Mesenchymal stem cell (in vitro differentiated cells and primary cell): ENCODE results near the gene ZSWIM4.

ENCODE experiments used
- DNase-seq: peaks from one replicate; pipeline ENCODE4 v3.0.0-alpha.2; 2013
- H2AFZ ChIP-seq: one replicate; pipeline ENCODE4 v1.6.1; 2013; ENCODE audit warnings: low read depth, mild to moderate bottlenecking, control low read depth, inconsistent platforms, low read length, moderate library complexity
- H2AK5ac ChIP-seq: 2 replicates; pipeline ENCODE4 v1.6.1; 2013; ENCODE audit warnings: low read length, moderate library complexity, mild to moderate bottlenecking, inconsistent platforms; ENCODE audit not compliant: severe bottlenecking
- H2BK120ac ChIP-seq: one replicate; pipeline ENCODE4 v1.6.1; 2013; ENCODE audit warnings: low read depth, mild to moderate bottlenecking, inconsistent platforms, low read length, moderate library complexity
- H2BK12ac ChIP-seq, 2 experiments: one replicate each; pipeline ENCODE4 v1.6.1; 2013; ENCODE audit warnings: inconsistent platforms in 2 of 2, low read length in 2 of 2, mild to moderate bottlenecking in 2 of 2, moderate library complexity in 2 of 2, control low read depth in 1 of 2
- H2BK15ac ChIP-seq: one replicate; pipeline ENCODE4 v1.6.1; 2013; ENCODE audit warnings: mild to moderate bottlenecking, low read depth, inconsistent platforms; ENCODE audit not compliant: poor library complexity, severe bottlenecking
- H2BK5ac ChIP-seq: 2 replicates; pipeline ENCODE4 v1.6.1; 2013; ENCODE audit warnings: low read depth, mild to moderate bottlenecking, low read length, control low read depth, inconsistent platforms; ENCODE audit not compliant: poor library complexity, severe bottlenecking
- H3K14ac ChIP-seq, 2 experiments: one replicate each; pipeline ENCODE4 v1.6.1; 2013; ENCODE audit warnings: inconsistent platforms in 2 of 2, low read length in 2 of 2, control low read depth in 1 of 2, mild to moderate bottlenecking in 1 of 2, moderate library complexity in 1 of 2
- H3K18ac ChIP-seq, 2 experiments: one replicate each; pipeline ENCODE4 v1.6.1; 2013; ENCODE audit warnings: inconsistent platforms in 2 of 2, low read length in 2 of 2, control low read depth in 1 of 2, low read depth in 1 of 2, mild to moderate bottlenecking in 1 of 2
- H3K23ac ChIP-seq, 2 experiments: one replicate each; pipeline ENCODE4 v1.6.1; 2013; ENCODE audit warnings: inconsistent platforms in 2 of 2, low read length in 2 of 2, mild to moderate bottlenecking in 2 of 2, moderate library complexity in 2 of 2, control low read depth in 1 of 2
- H3K27ac ChIP-seq: 2 replicates; pipeline ENCODE4 v1.5.1; 2013; ENCODE audit warnings: mild to moderate bottlenecking, moderate library complexity, low read length, control low read depth, inconsistent platforms; ENCODE audit not compliant: poor library complexity, severe bottlenecking
- H3K27me3 ChIP-seq, 2 experiments: 2 replicates each; pipeline versions ENCODE4 v1.6.1 to v1.7.0; 2013; ENCODE audit warnings: low read length in 2 of 2, mild to moderate bottlenecking in 2 of 2, moderate library complexity in 2 of 2, control low read depth in 1 of 2, inconsistent platforms in 1 of 2; ENCODE audit not compliant: control insufficient read depth in 1 of 2, insufficient read depth in 1 of 2
- H3K36me3 ChIP-seq, 2 experiments: 2 replicates each; pipeline versions ENCODE4 v1.6.1 to v1.7.0; 2013; ENCODE audit warnings: low read length in 2 of 2, control low read depth in 1 of 2, inconsistent platforms in 1 of 2, low read depth in 1 of 2, mild to moderate bottlenecking in 1 of 2; ENCODE audit not compliant: insufficient read depth in 2 of 2, control insufficient read depth in 1 of 2
- H3K4ac ChIP-seq, 2 experiments: one replicate each; pipeline ENCODE4 v1.6.1; 2013; ENCODE audit warnings: inconsistent platforms in 2 of 2, low read length in 2 of 2, mild to moderate bottlenecking in 2 of 2, moderate library complexity in 2 of 2, control low read depth in 1 of 2, low read depth in 1 of 2
- H3K4me1 ChIP-seq: 2 replicates; pipeline ENCODE4 v1.6.1; 2013; ENCODE audit warnings: low read depth, low read length, control low read depth; ENCODE audit not compliant: control insufficient read depth, insufficient read depth
- H3K4me2 ChIP-seq: 2 replicates; pipeline ENCODE4 v1.6.1; 2013; ENCODE audit warnings: low read length, mild to moderate bottlenecking, inconsistent platforms; ENCODE audit not compliant: poor library complexity, severe bottlenecking
- H3K4me3 ChIP-seq, 2 experiments: 2 replicates each; pipeline versions ENCODE4 v1.5.1 to v1.7.0; 2013; ENCODE audit warnings: low read length in 2 of 2, mild to moderate bottlenecking in 2 of 2, control low read depth in 1 of 2, low read depth in 1 of 2; ENCODE audit not compliant: insufficient read depth in 1 of 2
- H3K79me1 ChIP-seq: replicated peaks from 2 replicates; pipeline ENCODE4 v1.6.1; 2013; ENCODE audit warnings: mild to moderate bottlenecking, control low read depth, low read length, inconsistent platforms; ENCODE audit not compliant: poor library complexity, severe bottlenecking
- H3K9ac ChIP-seq: 2 replicates; pipeline ENCODE4 v1.7.0; 2013; ENCODE audit warnings: mild to moderate bottlenecking, low read length, moderate library complexity
- H3K9me3 ChIP-seq: 2 replicates; pipeline ENCODE4 v1.7.0; 2013; ENCODE audit warnings: mild to moderate bottlenecking, low read length; ENCODE audit not compliant: control insufficient read depth
- H4K8ac ChIP-seq: one replicate; pipeline ENCODE4 v1.6.1; 2013; ENCODE audit warnings: inconsistent platforms, mild to moderate bottlenecking, low read length, moderate library complexity
- H4K91ac ChIP-seq: one replicate; pipeline ENCODE4 v1.6.1; 2013; ENCODE audit warnings: mild to moderate bottlenecking, low read length, inconsistent platforms
- WGBS: methylation state at CpG from one replicate; pipeline ENCODE4 v1.1.7; 2013; ENCODE audit warnings: mixed read lengths; 5-methylcytosine and 5-hydroxymethylcytosine counted together

The ZSWIM4 gene

DNA sequence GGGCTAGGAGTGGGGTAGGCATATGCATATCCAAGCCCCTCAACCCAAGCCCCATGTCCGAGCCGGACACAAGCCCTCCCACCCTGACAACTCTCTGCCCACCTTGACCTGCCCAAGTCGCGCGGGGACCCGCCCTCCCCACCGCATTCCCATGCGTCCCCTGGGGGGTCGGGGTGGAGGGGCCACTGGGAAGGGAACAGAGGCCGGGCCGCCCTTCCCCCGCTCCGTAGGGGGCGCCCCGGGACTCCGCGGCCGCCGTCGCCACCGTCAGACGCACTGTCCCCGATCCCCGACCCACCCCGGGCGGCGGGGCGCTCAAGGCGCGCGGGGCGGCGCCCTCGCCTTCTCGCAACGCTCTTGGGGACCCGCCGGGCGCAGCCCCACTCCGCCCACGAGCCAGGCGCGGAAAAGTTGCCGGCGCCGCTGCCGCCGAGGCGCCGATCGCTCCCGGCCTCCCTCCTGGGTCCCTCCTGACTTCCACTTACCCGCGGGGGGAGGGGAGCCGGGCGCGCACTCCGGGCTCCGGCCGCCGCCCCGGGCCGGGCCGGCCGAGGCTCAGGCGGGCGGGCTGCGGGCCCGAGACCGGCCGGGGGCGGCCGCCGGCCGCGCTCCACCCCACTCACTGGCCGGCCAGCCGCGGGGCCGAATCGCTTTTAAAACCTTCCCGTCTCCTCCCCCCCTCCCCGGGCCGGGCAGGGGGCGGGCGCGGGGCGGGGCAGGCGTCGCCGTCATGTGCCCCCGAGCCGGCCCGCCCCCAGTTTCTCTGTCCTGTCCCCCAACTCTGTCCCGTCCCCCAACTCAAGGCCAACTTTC is 47.3 kb downstream of the ZSWIM4 start:
- H3K27me3 ChIP-seq, result no peaks in the 10 kb centered on the region

DNA sequence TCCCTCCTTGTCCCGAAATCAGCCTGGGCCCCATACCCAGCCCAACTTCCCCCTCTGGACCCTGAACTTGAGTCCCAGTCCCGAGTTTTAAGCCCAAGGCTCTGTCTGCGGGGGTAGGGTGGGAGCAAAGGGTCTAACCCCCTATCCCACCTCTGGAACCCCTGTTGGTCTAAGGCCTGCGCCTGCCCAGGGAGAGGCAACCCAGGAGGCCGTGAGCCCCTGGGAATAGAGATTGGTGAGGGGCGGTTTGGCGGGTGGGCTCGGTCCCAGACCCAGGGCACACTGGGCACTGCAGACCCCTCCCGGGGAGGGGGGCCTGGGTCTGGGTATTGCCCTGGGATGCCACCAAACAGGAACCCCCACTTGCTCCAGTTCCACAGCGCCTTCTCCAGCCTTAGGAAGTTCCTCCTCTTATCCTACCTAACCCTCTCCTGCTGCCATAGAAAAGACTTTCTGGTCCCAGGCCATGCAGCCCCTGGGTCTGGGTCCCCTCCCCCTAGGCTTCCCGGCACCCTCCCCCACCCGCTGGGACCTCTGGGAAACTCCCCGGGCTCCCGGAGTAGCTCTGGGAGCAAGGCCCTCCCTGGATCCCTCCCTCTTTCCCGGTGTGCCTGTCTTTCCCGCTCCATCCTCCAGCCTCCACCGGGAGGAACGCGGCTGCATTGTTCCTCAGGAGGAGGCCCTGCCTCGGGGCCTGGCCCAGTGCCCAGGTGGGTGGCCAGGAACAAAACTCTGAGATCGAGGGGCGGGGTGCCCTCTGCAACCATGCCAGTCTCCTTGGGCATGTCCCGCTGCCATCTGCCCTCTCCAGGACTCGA is 48.1 kb downstream of the ZSWIM4 start:
- peak; percentile 86 for DNase-seq
- Histone ChIP-seq H2AFZ (no peak overlapping the region), H3K4me1 (peaks cover 50% of the 10 kb centered on the region), H3K18ac (peak overlapping the region; percentile 95 to 99), H3K23ac (no peak overlapping the region), H3K27me3 (no peaks in the 10 kb centered on the region), H3K79me1 (peaks cover 4% of the 10 kb centered on the region), H3K4me2 (peak overlapping the region; percentile 83), H3K4ac (peak overlapping the region; percentile 94 to 97), H3K4me3 (peak overlapping the region; percentile 47 to 79), H3K14ac (peak overlapping the region in 1 of 2 experiments; percentile 87), H3K27ac (peak overlapping the region; percentile 75), H4K91ac (peak overlapping the region; percentile 99), H3K9ac (peak overlapping the region; percentile 97), H2AK5ac (peak overlapping the region; percentile 97), H2BK120ac (peak overlapping the region; percentile 100), H2BK5ac (peak overlapping the region; percentile 69), H3K36me3 (peaks cover 7 to 23% of the 10 kb centered on the region in 2 experiments), H3K9me3 (no peaks in the 10 kb centered on the region), H4K8ac (peak overlapping the region; percentile 89), H2BK15ac (peak overlapping the region; percentile 82), H2BK12ac (peak overlapping the region; percentile 99)
- WGBS, result 39% methylated on average over 22 of the region's 24 CpGs

More for the DNA sequence above, 47.3 kb downstream of the ZSWIM4 start:
- Histone ChIP-seq H3K18ac (peak overlapping the region; percentile 95 to 99), H3K23ac (no peak overlapping the region), H3K4me2 (peak overlapping the region; percentile 93), H2BK12ac (peak overlapping the region; percentile 99), H2BK15ac (peak overlapping the region; percentile 82), H3K9me3 (no peaks in the 10 kb centered on the region), H3K4ac (peak overlapping the region; percentile 94 to 97), H3K4me3 (peak overlapping the region; percentile 82 to 90), H3K79me1 (peaks cover 4% of the 10 kb centered on the region), H2AFZ (no peak overlapping the region), H3K36me3 (peaks cover 10 to 27% of the 10 kb centered on the region in 2 experiments), H2AK5ac (peak overlapping the region; percentile 97), H2BK120ac (peak overlapping the region; percentile 100), H3K4me1 (peaks cover 50% of the 10 kb centered on the region), H4K91ac (peak overlapping the region; percentile 99), H2BK5ac (peak overlapping the region; percentile 87), H3K14ac (peak overlapping the region in 1 of 2 experiments; percentile 93), H3K27ac (peak overlapping the region; percentile 75), H3K9ac (peak overlapping the region; percentile 97), H4K8ac (peak overlapping the region; percentile 89)
- DNase-seq, result peak; percentile 87
- under 1% methylated on average over 32 of the region's 95 CpGs for WGBS

- peaks cover 0 to 15% of the 10 kb centered on the region in 2 experiments for H3K36me3 ChIP-seq
- H3K9me3 ChIP-seq, result no peaks in the 10 kb centered on the region
- H4K91ac ChIP-seq, result peak overlapping the region; percentile 30
- peak overlapping the region; percentile 97 for H3K9ac ChIP-seq
- no peak overlapping the region for H3K4me2 ChIP-seq
- DNase-seq, result no peak
- peak overlapping the region; percentile 10 to 75 for H3K4ac ChIP-seq
- H2BK15ac ChIP-seq, result peak overlapping the region; percentile 29
- H3K23ac ChIP-seq, result no peak overlapping the region
- peak overlapping the region; percentile 25 for H2AK5ac ChIP-seq
- no peak overlapping the region for H2AFZ ChIP-seq
- H3K18ac ChIP-seq, result peak overlapping the region in 1 of 2 experiments; percentile 95
- H3K27me3 ChIP-seq, result no peaks in the 10 kb centered on the region
- peaks cover 44% of the 10 kb centered on the region for H3K4me1 ChIP-seq
- H3K4me3 ChIP-seq, result no peak overlapping the region
- no peak overlapping the region for H4K8ac ChIP-seq
- H2BK5ac ChIP-seq, result no peak overlapping the region
- H3K27ac ChIP-seq, result no peak overlapping the region
- peaks cover 4% of the 10 kb centered on the region for H3K79me1 ChIP-seq
- peak overlapping the region; percentile 100 for H2BK120ac ChIP-seq
- WGBS, result 84% methylated on average over 7 of the region's 7 CpGs
- H2BK12ac ChIP-seq, result peak overlapping the region; percentile 29 to 99
- H3K14ac ChIP-seq, result no peak overlapping the region
Observed at GRCh38 chr19:13844130-13844631, 48.9 kb downstream of the ZSWIM4 start.
